Neural progenitor cell (in vitro differentiated cells): ENCODE measurements around the gene KCNN2. TPM values are rescaled to one million over a fixed set of nuclear protein-coding genes. Genes with fewer than 3 reads are reported as not detected.

Experiments
- DNase-seq: peaks from one replicate; pipeline ENCODE4 v3.0.0-alpha.2; 2016; ENCODE audit warnings: low spot score
- H2AFZ ChIP-seq: fragments of 200-600 bp; sonication (generic); replicated peaks from 2 replicates; pipeline ENCODE4 v1.6.1; 2016; ENCODE audit warnings: antibody characterized with exemption
- H3F3A ChIP-seq: fragments of 200-600 bp; sonication (generic); 2 replicates; pipeline ENCODE4 v1.6.1; 2016; ENCODE audit warnings: antibody characterized with exemption, low read depth
- H3K27ac ChIP-seq: fragments of 200-600 bp; sonication (generic); 2 replicates; pipeline ENCODE4 v1.5.1; 2016; ENCODE audit warnings: mild to moderate bottlenecking
- H3K27me3 ChIP-seq: fragments of 200-600 bp; sonication (generic); 2 replicates; pipeline ENCODE4 v1.6.1; 2016; ENCODE audit warnings: mild to moderate bottlenecking, moderate library complexity
- H3K36me3 ChIP-seq: fragments of 200-600 bp; sonication (generic); 2 replicates; pipeline ENCODE4 v1.5.1; 2016
- H3K4me1 ChIP-seq: fragments of 200-600 bp; sonication (generic); 2 replicates; pipeline ENCODE4 v1.6.1; 2016; ENCODE audit warnings: mixed run types
- H3K4me2 ChIP-seq: fragments of 200-600 bp; sonication (generic); 2 replicates; pipeline ENCODE4 v1.6.1; 2016
- H3K4me3 ChIP-seq: fragments of 200-600 bp; sonication (generic); 2 replicates; pipeline ENCODE4 v1.5.1; 2016
- H3K79me2 ChIP-seq: fragments of 200-600 bp; sonication (generic); 2 replicates; pipeline ENCODE4 v1.6.1; 2016; ENCODE audit warnings: low read depth
- H3K9ac ChIP-seq: fragments of 200-600 bp; sonication (generic); 2 replicates; pipeline ENCODE4 v1.6.1; 2016
- H3K9me3 ChIP-seq: fragments of 200-600 bp; sonication (generic); 2 replicates; pipeline ENCODE4 v1.5.1; 2016; ENCODE audit warnings: low read depth
- H4K20me1 ChIP-seq: fragments of 200-600 bp; sonication (generic); 2 replicates; pipeline ENCODE4 v1.6.1; 2016; ENCODE audit warnings: low read depth
- H3K27ac Mint-ChIP-seq: 3 replicates; pipeline ENCODE4 v1.8.0; 2021; ENCODE audit warnings: mixed read lengths
- H3K27me3 Mint-ChIP-seq: 2 replicates; pipeline ENCODE4 v1.8.0; 2022; ENCODE audit warnings: low read depth, mild to moderate bottlenecking, inconsistent platforms, moderate library complexity, mixed read lengths; ENCODE audit not compliant: insufficient read depth
- H3K36me3 Mint-ChIP-seq: 3 replicates; pipeline ENCODE4 v1.8.0; 2021; ENCODE audit warnings: mixed read lengths
- H3K4me1 Mint-ChIP-seq: 3 replicates; pipeline ENCODE4 v1.8.0; 2021; ENCODE audit warnings: mixed read lengths
- H3K4me3 Mint-ChIP-seq: 3 replicates; pipeline ENCODE4 v1.8.0; 2021; ENCODE audit warnings: mild to moderate bottlenecking, moderate library complexity, mixed read lengths
- H3K9me3 Mint-ChIP-seq: 3 replicates; pipeline ENCODE4 v1.8.0; 2020; ENCODE audit warnings: mixed read lengths
- EZH2 ChIP-seq: fragments of 200-600 bp; sonication (generic); IDR thresholded peaks from 2 replicates; pipeline ENCODE4 v1.6.1; 2017; ENCODE audit warnings: antibody characterized with exemption, mild to moderate bottlenecking, moderate library complexity
- EZH2phosphoT487 ChIP-seq: fragments of 200-600 bp; sonication (generic); IDR thresholded peaks from 2 replicates; pipeline ENCODE4 v1.6.1; 2017; ENCODE audit warnings: antibody characterized with exemption
- total RNA-seq: library from RNA; depleted of rRNA; stranded (reverse); fragments of >200 nt; gene quantifications from 2 replicates; pipeline ENCODE4 v1.2.3, GENCODE V29; 2015; ENCODE audit warnings: low replicate concordance
- TF ChIP-seq, protein P1 (sequence below): fragments of 200-600 bp; sonication (generic); IDR thresholded peaks from 2 replicates; pipeline ENCODE4 v1.5.1; 2017; ENCODE audit warnings: antibody characterized with exemption, mild to moderate bottlenecking

Gene KCNN2
- total RNA-seq, 1 donor from 2014 or later, result 5.2 TPM

DNA sequence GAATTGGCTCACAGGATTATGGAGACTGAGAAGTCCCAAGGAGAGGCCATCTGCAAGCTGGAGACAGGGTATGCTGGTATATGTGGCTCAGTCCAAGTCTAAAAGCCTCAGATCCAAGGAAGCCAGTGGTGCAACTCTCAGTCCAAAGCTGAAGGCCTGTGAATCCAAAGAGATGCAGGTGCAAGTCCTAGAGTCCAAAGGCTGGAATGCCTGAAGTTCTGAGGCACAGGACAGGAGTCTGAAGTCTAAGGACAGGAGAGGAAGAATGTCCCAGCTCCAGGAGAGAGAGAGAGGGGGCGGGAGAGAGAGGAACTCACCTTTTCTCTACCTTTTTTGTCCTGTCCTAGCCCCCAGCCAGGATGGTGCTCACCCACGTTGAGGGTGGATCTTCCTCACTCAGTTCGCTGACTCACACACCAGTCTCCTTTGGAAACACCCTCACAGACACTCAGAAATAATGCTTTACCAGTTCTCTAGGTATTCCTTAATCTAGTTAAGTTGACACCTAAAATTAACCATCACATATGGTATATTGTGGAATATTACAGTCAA is 49.6 kb downstream of the KCNN2 start:
- no peak overlapping the region for H3K27ac Mint-ChIP-seq
- Histone ChIP-seq H4K20me1 (no peaks in the 10 kb centered on the region), H3K4me1 (peaks cover 23% of the 10 kb centered on the region), H3K9ac (no peak overlapping the region), H3K36me3 (no peaks in the 10 kb centered on the region), H2AFZ (no peak overlapping the region), H3F3A (peaks cover 3% of the 10 kb centered on the region), H3K27me3 (no peaks in the 10 kb centered on the region), H3K4me3 (no peak overlapping the region), H3K4me2 (no peak overlapping the region), H3K27ac (no peak overlapping the region), H3K79me2 (peaks cover 55% of the 10 kb centered on the region), H3K9me3 (no peaks in the 10 kb centered on the region)
- no peaks in the 10 kb centered on the region for H3K9me3 Mint-ChIP-seq
- peaks cover 7% of the 10 kb centered on the region for H3K4me1 Mint-ChIP-seq
- H3K4me3 Mint-ChIP-seq, result no peak overlapping the region
- no peak for DNase-seq
- no peaks in the 10 kb centered on the region for H3K36me3 Mint-ChIP-seq
- no peaks in the 10 kb centered on the region for H3K27me3 Mint-ChIP-seq
- TF ChIP-seq, protein P1, sequence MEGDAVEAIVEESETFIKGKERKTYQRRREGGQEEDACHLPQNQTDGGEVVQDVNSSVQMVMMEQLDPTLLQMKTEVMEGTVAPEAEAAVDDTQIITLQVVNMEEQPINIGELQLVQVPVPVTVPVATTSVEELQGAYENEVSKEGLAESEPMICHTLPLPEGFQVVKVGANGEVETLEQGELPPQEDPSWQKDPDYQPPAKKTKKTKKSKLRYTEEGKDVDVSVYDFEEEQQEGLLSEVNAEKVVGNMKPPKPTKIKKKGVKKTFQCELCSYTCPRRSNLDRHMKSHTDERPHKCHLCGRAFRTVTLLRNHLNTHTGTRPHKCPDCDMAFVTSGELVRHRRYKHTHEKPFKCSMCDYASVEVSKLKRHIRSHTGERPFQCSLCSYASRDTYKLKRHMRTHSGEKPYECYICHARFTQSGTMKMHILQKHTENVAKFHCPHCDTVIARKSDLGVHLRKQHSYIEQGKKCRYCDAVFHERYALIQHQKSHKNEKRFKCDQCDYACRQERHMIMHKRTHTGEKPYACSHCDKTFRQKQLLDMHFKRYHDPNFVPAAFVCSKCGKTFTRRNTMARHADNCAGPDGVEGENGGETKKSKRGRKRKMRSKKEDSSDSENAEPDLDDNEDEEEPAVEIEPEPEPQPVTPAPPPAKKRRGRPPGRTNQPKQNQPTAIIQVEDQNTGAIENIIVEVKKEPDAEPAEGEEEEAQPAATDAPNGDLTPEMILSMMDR, result no peak
- TF ChIP-seq EZH2phosphoT487, result no peak
- TF ChIP-seq EZH2, result no peak

DNA sequence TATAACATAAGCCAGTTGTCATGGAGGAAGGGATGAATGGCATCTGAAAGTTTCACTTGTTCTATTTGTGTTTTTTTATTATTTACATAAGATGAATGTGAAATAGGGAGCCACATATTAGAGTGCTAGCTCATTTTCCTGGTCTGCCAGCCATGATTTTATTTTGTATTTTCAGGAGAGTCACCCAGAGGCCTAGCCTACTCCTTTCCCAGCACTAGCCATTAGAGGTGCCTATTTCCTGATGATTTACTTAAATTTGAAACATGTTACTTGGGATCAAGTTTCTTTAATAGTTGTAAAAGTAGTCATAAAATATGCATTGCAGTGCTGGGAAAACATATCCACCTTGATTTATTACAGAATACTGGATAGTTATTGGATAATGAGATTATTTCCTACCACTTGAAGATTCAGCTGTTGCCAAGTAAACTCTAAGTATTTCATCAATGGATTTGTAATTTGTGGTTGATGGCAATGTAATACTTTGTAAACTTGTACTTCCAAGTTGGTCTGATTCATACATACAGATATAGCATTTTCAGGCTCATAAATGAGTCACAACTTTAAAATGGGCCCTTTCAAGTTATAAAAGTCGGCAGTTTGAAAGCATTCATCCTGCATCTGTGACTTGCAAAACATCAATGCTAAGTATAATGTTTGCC is 50.8 kb downstream of the KCNN2 start:
- no peaks in the 10 kb centered on the region for H3K36me3 Mint-ChIP-seq
- Histone ChIP-seq H3K79me2 (peaks cover 63% of the 10 kb centered on the region), H3K4me1 (peaks cover 17% of the 10 kb centered on the region), H3K9me3 (no peaks in the 10 kb centered on the region), H2AFZ (no peak overlapping the region), H3K36me3 (no peaks in the 10 kb centered on the region), H3K4me3 (no peak overlapping the region), H3K9ac (no peak overlapping the region), H3K27me3 (no peaks in the 10 kb centered on the region), H3F3A (peaks cover 3% of the 10 kb centered on the region), H3K4me2 (no peak overlapping the region), H3K27ac (no peak overlapping the region), H4K20me1 (no peaks in the 10 kb centered on the region)
- no peak overlapping the region for H3K27ac Mint-ChIP-seq
- peaks cover 10% of the 10 kb centered on the region for H3K4me1 Mint-ChIP-seq
- TF ChIP-seq EZH2phosphoT487 (no peak), EZH2 (no peak)
- TF ChIP-seq, protein P1, result no peak
- no peaks in the 10 kb centered on the region for H3K9me3 Mint-ChIP-seq
- no peaks in the 10 kb centered on the region for H3K27me3 Mint-ChIP-seq
- no peak for DNase-seq
- H3K4me3 Mint-ChIP-seq, result no peak overlapping the region

DNA sequence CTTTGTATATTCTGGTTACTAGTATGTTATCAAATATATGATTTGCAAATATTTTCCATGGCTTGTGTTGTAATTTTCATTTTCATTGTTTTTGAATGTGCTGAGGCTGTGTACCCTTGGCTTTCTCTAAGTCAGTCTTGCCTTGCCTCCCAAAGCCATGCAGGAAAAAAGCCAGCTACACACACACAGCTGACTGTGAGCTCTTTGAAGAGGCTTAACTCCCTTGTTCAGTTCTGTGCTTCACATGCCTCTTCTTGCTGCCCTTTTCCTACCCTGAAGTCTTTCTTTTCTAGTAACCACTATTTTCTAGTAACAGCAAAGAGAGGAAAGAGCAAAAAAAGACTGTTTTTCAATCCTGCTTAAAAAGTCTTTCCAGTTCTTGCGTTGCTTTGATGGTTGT is 53.9 kb downstream of the KCNN2 start:
- Histone ChIP-seq H3K27me3 (no peaks in the 10 kb centered on the region), H3K4me1 (peaks cover 20% of the 10 kb centered on the region), H3K9ac (no peak overlapping the region), H3K9me3 (no peaks in the 10 kb centered on the region), H3K4me3 (no peak overlapping the region), H2AFZ (no peak overlapping the region), H3K4me2 (peak overlapping the region; percentile 19), H3F3A (peaks cover 3% of the 10 kb centered on the region), H3K27ac (no peak overlapping the region), H3K79me2 (peaks cover 63% of the 10 kb centered on the region), H4K20me1 (no peaks in the 10 kb centered on the region), H3K36me3 (no peaks in the 10 kb centered on the region)
- Mint-ChIP-seq H3K36me3 (no peaks in the 10 kb centered on the region), H3K4me3 (no peak overlapping the region), H3K9me3 (no peaks in the 10 kb centered on the region), H3K27me3 (no peaks in the 10 kb centered on the region), H3K27ac (no peak overlapping the region), H3K4me1 (peaks cover 23% of the 10 kb centered on the region)
- TF ChIP-seq EZH2phosphoT487 (no peak), EZH2 (no peak)
- TF ChIP-seq, protein P1, result no peak
- DNase-seq, result peak; percentile 36
